ENCODE data around the gene ZBTB7B.

- no peak for TF ChIP-seq CTCF (conservative IDR thresholded peaks at IDR 0.05 in 1 of 2, IDR thresholded peaks at IDR 0.05 in 1 of 2; ENCODE audit: extremely low read depth in 1 of 2, insufficient read depth in 1 of 2, low read depth in 1 of 2, low read length in 2 of 2)
- no peak for TF ChIP-seq EZH2 (IDR thresholded peaks at IDR 0.05; ENCODE audit: borderline replicate concordance, low read length)
These were observed 61.7 kb downstream of the ZBTB7B start for GRCh38 chr1:155064111-155064831.
